WTC11 (cell line): Measurements from ENCODE around the gene CGNL1. TPM values are rescaled to one million over a fixed set of nuclear protein-coding genes. Genes with fewer than 3 reads are reported as not detected.
A peak's percentile ranks its signal among the peaks of the same experiment; 100 is the strongest.

Experiments used
- ATAC-seq: fragments of 200-7000 bp; cut with Tn5 transposase; 2 replicates; pipeline ENCODE4 v1.10.0; 2021; ENCODE audit warnings: mild to moderate bottlenecking, moderate library complexity
- CTCF ChIA-PET: fragments of 300-600 bp; sonication (Branson Sonifier 250); formaldehyde crosslinking; loops from one replicate; lab custom pipeline; 2021; ENCODE audit warnings: antibody characterized with exemption; lab: Charles Lee
- POLR2A ChIA-PET: fragments of 350-600 bp; sonication (Branson Sonifier 250); formaldehyde crosslinking; loops from one replicate; lab custom pipeline; 2021; ENCODE audit warnings: antibody characterized with exemption; lab: Charles Lee
- DNase-seq: peaks from one replicate; pipeline ENCODE4 v3.0.0; 2021; ENCODE audit warnings: low spot score
- H3K27ac Mint-ChIP-seq: 2 replicates; pipeline ENCODE4 v1.8.0; 2021; ENCODE audit warnings: mixed read lengths
- H3K27me3 Mint-ChIP-seq: 2 replicates; pipeline ENCODE4 v1.8.0; 2021; ENCODE audit warnings: low read depth, mild to moderate bottlenecking, moderate library complexity, mixed read lengths
- H3K36me3 Mint-ChIP-seq: 2 replicates; pipeline ENCODE4 v1.8.0; 2021; ENCODE audit warnings: mixed read lengths
- H3K4me1 Mint-ChIP-seq: 2 replicates; pipeline ENCODE4 v1.8.0; 2022; ENCODE audit warnings: mixed read lengths
- H3K4me3 Mint-ChIP-seq: 2 replicates; pipeline ENCODE4 v1.8.0; 2021; ENCODE audit warnings: mild to moderate bottlenecking, moderate library complexity, mixed read lengths
- H3K9me3 Mint-ChIP-seq: 2 replicates; pipeline ENCODE4 v1.8.0; 2021; ENCODE audit warnings: mixed read lengths
- ATF3 ChIP-seq: sonication (generic); formaldehyde crosslinking; conservative IDR thresholded peaks from 2 replicates; pipeline ENCODE4 v1.8.1; 2022; ENCODE audit warnings: mild to moderate bottlenecking, missing genetic modification reagents
- ATF6 ChIP-seq: sonication (generic); formaldehyde crosslinking; IDR thresholded peaks from 2 replicates; pipeline ENCODE4 v1.8.1; 2023; ENCODE audit warnings: mild to moderate bottlenecking, missing genetic modification reagents
- CREM ChIP-seq: sonication (generic); formaldehyde crosslinking; IDR thresholded peaks from 2 replicates; pipeline ENCODE4 v1.8.1; 2022; ENCODE audit warnings: mild to moderate bottlenecking, missing genetic modification reagents, moderate library complexity
- EMX1 ChIP-seq: fragments of 250-450 bp; sonication (Bioruptor Pico); IDR thresholded peaks from 2 replicates; pipeline ENCODE4 v1.8.0; 2021; ENCODE audit warnings: mild to moderate bottlenecking
- ESRRA ChIP-seq: sonication (generic); formaldehyde crosslinking; IDR thresholded peaks from 2 replicates; pipeline ENCODE4 v1.8.1; 2022; ENCODE audit warnings: mild to moderate bottlenecking, missing genetic modification reagents, borderline replicate concordance
- FOXK1 ChIP-seq: sonication (generic); formaldehyde crosslinking; IDR thresholded peaks from 2 replicates; pipeline ENCODE4 v1.8.0; 2022; ENCODE audit warnings: mild to moderate bottlenecking, moderate library complexity, missing genetic modification reagents
- FOXP1 ChIP-seq: sonication (generic); formaldehyde crosslinking; IDR thresholded peaks from 2 replicates; pipeline ENCODE4 v1.8.0; 2022; ENCODE audit warnings: missing genetic modification reagents, mild to moderate bottlenecking, moderate library complexity, borderline replicate concordance
- FOXP4 ChIP-seq: sonication (generic); formaldehyde crosslinking; IDR thresholded peaks from 2 replicates; pipeline ENCODE4 v1.8.0; 2022; ENCODE audit warnings: mild to moderate bottlenecking, missing genetic modification reagents
- HMGA2 ChIP-seq: fragments of 250-450 bp; sonication (Bioruptor Pico); IDR thresholded peaks from 2 replicates; pipeline ENCODE4 v1.4.0; 2021; ENCODE audit warnings: mild to moderate bottlenecking, moderate library complexity
- IRF2 ChIP-seq: sonication (generic); formaldehyde crosslinking; IDR thresholded peaks from 2 replicates; pipeline ENCODE4 v1.8.0; 2022; ENCODE audit warnings: low read depth, missing genetic modification reagents, borderline replicate concordance
- KAT7 ChIP-seq: sonication (generic); formaldehyde crosslinking; IDR thresholded peaks from 2 replicates; pipeline ENCODE4 v1.8.1; 2023; ENCODE audit warnings: missing genetic modification reagents, mild to moderate bottlenecking, borderline replicate concordance
- NFATC4 ChIP-seq: fragments of 250-450 bp; sonication (Bioruptor Pico); IDR thresholded peaks from 2 replicates; pipeline ENCODE4 v1.9.0; 2021; ENCODE audit warnings: mild to moderate bottlenecking
- NR3C1 ChIP-seq: sonication (generic); formaldehyde crosslinking; conservative IDR thresholded peaks from 2 replicates; pipeline ENCODE4 v1.8.1; 2023; ENCODE audit warnings: low read depth, mild to moderate bottlenecking, missing genetic modification reagents
- SMAD4 ChIP-seq: sonication (generic); formaldehyde crosslinking; IDR thresholded peaks from 2 replicates; pipeline ENCODE4 v1.8.0; 2022; ENCODE audit warnings: mild to moderate bottlenecking, missing genetic modification reagents
- SP1 ChIP-seq: sonication (generic); formaldehyde crosslinking; conservative IDR thresholded peaks from 2 replicates; pipeline ENCODE4 v1.8.1; 2022; ENCODE audit warnings: missing genetic modification reagents
- USF1 ChIP-seq: sonication (generic); formaldehyde crosslinking; IDR thresholded peaks from 2 replicates; pipeline ENCODE4 v1.8.0; 2022; ENCODE audit warnings: mild to moderate bottlenecking, missing genetic modification reagents
- ZBTB21 ChIP-seq: sonication (generic); formaldehyde crosslinking; IDR thresholded peaks from 2 replicates; pipeline ENCODE4 v1.8.1; 2023; ENCODE audit warnings: mild to moderate bottlenecking, missing genetic modification reagents, borderline replicate concordance
- ZBTB43 ChIP-seq: sonication (generic); formaldehyde crosslinking; IDR thresholded peaks from 2 replicates; pipeline ENCODE4 v1.8.1; 2023; ENCODE audit warnings: mild to moderate bottlenecking, missing genetic modification reagents
- ZMAT4 ChIP-seq: fragments of 250-450 bp; sonication (Bioruptor Pico); IDR thresholded peaks from 2 replicates; pipeline ENCODE4 v1.9.0; 2021; ENCODE audit warnings: mild to moderate bottlenecking
- ZNF532 ChIP-seq: fragments of 250-450 bp; sonication (Bioruptor Pico); IDR thresholded peaks from 2 replicates; pipeline ENCODE4 v1.9.0; 2021; ENCODE audit warnings: mild to moderate bottlenecking, borderline replicate concordance
- total RNA-seq: library from RNA; stranded (reverse); gene quantifications from 3 replicates; pipeline ENCODE4 v1.2.3, GENCODE V29; 2021

Gene CGNL1
- total RNA-seq, 1 experiment from 2014 or later = 57.3 TPM

GRCh38 chr15:57598346-57598745 lies 222.0 kb downstream of the CGNL1 start:
- H3K4me3 Mint-ChIP-seq = no peak overlapping the region
- H3K4me1 Mint-ChIP-seq = peaks cover 11% of the 10 kb centered on the region
- no peak for TF ChIP-seq HMGA2 (CRISPR knock-in tag)
- TF ChIP-seq NFATC4 (CRISPR knock-in tag) = no peak
- no peaks in the 10 kb centered on the region for H3K36me3 Mint-ChIP-seq
- no peaks in the 10 kb centered on the region for H3K9me3 Mint-ChIP-seq
- ChIA-PET POLR2A (no interaction called here), CTCF (interaction anchor here (1.6 to 1.8 kb wide), 2 partner anchors 56 to 253 kb away, joined by 4 read pairs; no protein-coding TSS in a partner anchor)
- no peak overlapping the region for H3K27ac Mint-ChIP-seq
- DNase-seq = no peak
- ATAC-seq = no peak
- peaks cover 5% of the 10 kb centered on the region for H3K27me3 Mint-ChIP-seq

GRCh38 chr15:57599296-57599810 lies 223.0 kb downstream of the CGNL1 start:
- ATAC-seq (peak; percentile 36; the same call in 1 of the 2 replicates), DNase-seq (no peak)
- ChIA-PET CTCF (interaction anchor here (1.6 to 1.8 kb wide), 2 partner anchors 57 to 254 kb away, joined by 4 read pairs; no protein-coding TSS in a partner anchor), POLR2A (interaction anchor here (0.6 kb wide), 1 partner anchor 987 kb away, joined by 5 read pairs; no protein-coding TSS in a partner anchor)
- no peak overlapping the region for H3K4me3 Mint-ChIP-seq
- H3K27ac Mint-ChIP-seq = no peak overlapping the region
- H3K27me3 Mint-ChIP-seq = no peaks in the 10 kb centered on the region
- TF ChIP-seq EMX1 (CRISPR knock-in tag) = no peak
- no peak for TF ChIP-seq CREM (CRISPR knock-in tag)
- H3K36me3 Mint-ChIP-seq = no peaks in the 10 kb centered on the region
- peaks cover 11% of the 10 kb centered on the region for H3K4me1 Mint-ChIP-seq
- no peaks in the 10 kb centered on the region for H3K9me3 Mint-ChIP-seq

- Mint-ChIP-seq H3K36me3 (no peaks in the 10 kb centered on the region), H3K9me3 (no peaks in the 10 kb centered on the region), H3K27ac (no peak overlapping the region), H3K27me3 (no peaks in the 10 kb centered on the region), H3K4me1 (peaks cover 11% of the 10 kb centered on the region), H3K4me3 (no peak overlapping the region)
- ATAC-seq (no peak), DNase-seq (no peak)
- ChIA-PET CTCF (interaction anchor here (1.6 kb wide), 1 partner anchor 255 kb away, joined by 4 read pairs; no protein-coding TSS in a partner anchor), POLR2A (no interaction called here)
- no peak for TF ChIP-seq FOXP4 (CRISPR knock-in tag)
- no peak for TF ChIP-seq NR3C1 (CRISPR knock-in tag)
- no peak for TF ChIP-seq FOXP1 (CRISPR knock-in tag)
- TF ChIP-seq ZBTB21 (CRISPR knock-in tag) = no peak
- no peak for TF ChIP-seq KAT7 (CRISPR knock-in tag)
- no peak for TF ChIP-seq USF1 (CRISPR knock-in tag)
- TF ChIP-seq ZNF532 (CRISPR knock-in tag) = no peak
- TF ChIP-seq ESRRA (CRISPR knock-in tag) = no peak
- no peak for TF ChIP-seq FOXK1 (CRISPR knock-in tag)
- TF ChIP-seq SMAD4 (CRISPR knock-in tag) = no peak
- no peak for TF ChIP-seq ZMAT4 (CRISPR knock-in tag)
- no peak for TF ChIP-seq ZBTB43 (CRISPR knock-in tag)
- no peak for TF ChIP-seq SP1 (CRISPR knock-in tag)
- TF ChIP-seq ATF6 (CRISPR knock-in tag) = no peak
- TF ChIP-seq ATF3 (CRISPR knock-in tag) = no peak
- TF ChIP-seq IRF2 (CRISPR knock-in tag) = no peak
These were observed 223.9 kb downstream of the CGNL1 start for GRCh38 chr15:57600197-57600596.
